Endodermal cell (in vitro differentiated cells): ENCODE measurements around the gene DOK3. TPM values are rescaled to one million over a fixed set of nuclear protein-coding genes. Genes with fewer than 3 reads are reported as not detected.
A peak's percentile ranks its signal among the peaks of the same experiment; 100 is the strongest.

ENCODE experiments used
- DNase-seq: peaks from one replicate; pipeline ENCODE4 v3.0.0-alpha.2; 2017
- H3K27ac ChIP-seq: 2 replicates; pipeline ENCODE4 v1.5.1; 2013; ENCODE audit warnings: mild to moderate bottlenecking, low read depth, low read length, moderate library complexity
- H3K27me3 ChIP-seq: 2 replicates; pipeline ENCODE4 v1.6.1; 2013; ENCODE audit warnings: mild to moderate bottlenecking, low read length, moderate library complexity; ENCODE audit not compliant: insufficient read depth, control insufficient read depth, poor library complexity, severe bottlenecking
- H3K36me3 ChIP-seq: 2 replicates; pipeline ENCODE4 v1.7.0; 2013; ENCODE audit warnings: mild to moderate bottlenecking, low read length, moderate library complexity; ENCODE audit not compliant: control insufficient read depth, insufficient read depth
- H3K4me1 ChIP-seq: one replicate; pipeline ENCODE4 v1.7.0; 2013; ENCODE audit warnings: low read length; ENCODE audit not compliant: control insufficient read depth, insufficient read depth
- H3K4me3 ChIP-seq: 2 replicates; pipeline ENCODE4 v1.5.1; 2013; ENCODE audit warnings: mild to moderate bottlenecking, low read length, moderate library complexity
- H3K9ac ChIP-seq: 2 replicates; pipeline ENCODE4 v1.6.1; 2013; ENCODE audit warnings: mild to moderate bottlenecking, low read length, moderate library complexity; ENCODE audit not compliant: poor library complexity, severe bottlenecking; ENCODE audit errors: extremely low read depth
- H3K9me3 ChIP-seq: 2 replicates; pipeline ENCODE4 v1.6.1; 2013; ENCODE audit warnings: mild to moderate bottlenecking, low read length, moderate library complexity; ENCODE audit not compliant: control insufficient read depth
- H3K27ac Mint-ChIP-seq: 2 replicates; pipeline ENCODE4 v1.8.0; 2020; ENCODE audit warnings: mixed read lengths
- H3K27me3 Mint-ChIP-seq: 2 replicates; pipeline ENCODE4 v1.8.0; 2021; ENCODE audit warnings: mild to moderate bottlenecking, mixed read lengths; ENCODE audit not compliant: insufficient read depth
- H3K36me3 Mint-ChIP-seq: 2 replicates; pipeline ENCODE4 v1.8.0; 2020; ENCODE audit warnings: low read depth, mixed read lengths
- H3K4me1 Mint-ChIP-seq: 2 replicates; pipeline ENCODE4 v1.8.0; 2020; ENCODE audit warnings: mixed read lengths
- H3K4me3 Mint-ChIP-seq: 2 replicates; pipeline ENCODE4 v1.8.0; 2020; ENCODE audit warnings: mild to moderate bottlenecking, moderate library complexity, mixed read lengths
- H3K9me3 Mint-ChIP-seq: 2 replicates; pipeline ENCODE4 v1.8.0; 2020; ENCODE audit warnings: mild to moderate bottlenecking, mixed read lengths
- WGBS, 2 experiments: methylation state at CpG; one replicate each; pipeline versions ENCODE4 v1.1.5 to v1.1.7; 2013; ENCODE audit warnings: missing lambda C conversion rate in 2 of 2, mixed read lengths in 1 of 2; ENCODE audit not compliant: insufficient coverage in 1 of 2, insufficient read length in 1 of 2; 5-methylcytosine and 5-hydroxymethylcytosine counted together
- total RNA-seq, 2 donors: library from RNA; stranded (reverse); fragmentation: NEBNext Ultra II Directional in 1 of 2; extraction: Animal tissue kit (Norgen Biotek cat#: 25700) in 1 of 2; gene quantifications; 2 replicates in 1 of 2; 3 replicates in 1 of 2; pipeline ENCODE4 v1.2.1, GENCODE V29; 2021
- TF ChIP-seq, protein P1 (sequence below): fragments of 200-600 bp; sonication (generic); conservative IDR thresholded peaks from 2 replicates; pipeline ENCODE4 v1.5.0; 2021; ENCODE audit warnings: antibody characterized with exemption, mild to moderate bottlenecking

Gene DOK3
- total RNA-seq, 2 donors from 2014 or later, result 2.1 to 7.7 TPM

DNA sequence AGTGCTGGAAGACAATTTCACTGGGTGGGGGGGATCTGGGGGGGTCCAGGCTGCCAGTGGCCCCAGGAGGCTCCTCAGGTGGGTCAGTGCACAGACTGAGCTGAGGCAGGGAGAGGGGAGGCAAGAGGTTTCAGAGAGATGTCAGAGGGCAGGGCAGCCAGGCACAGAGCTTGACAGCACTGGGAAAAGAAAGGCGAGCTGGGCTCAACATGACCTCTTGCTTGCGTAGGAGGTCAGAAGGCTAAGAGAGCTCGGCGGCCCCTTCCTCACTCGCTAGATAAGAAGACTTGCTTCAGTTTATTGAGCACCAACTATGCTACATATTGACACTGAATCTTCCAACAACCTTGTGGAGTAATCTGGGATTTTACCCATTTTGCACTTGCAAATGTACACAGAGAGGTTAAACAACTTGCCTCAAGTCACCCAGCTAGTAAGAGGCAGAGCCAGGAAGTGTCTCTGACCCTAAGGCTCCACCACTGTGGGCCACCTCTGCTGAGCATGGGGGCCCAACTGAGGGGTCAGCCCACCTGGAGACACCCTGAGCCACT lies 15.8 kb downstream of the DOK3 start:
- peaks cover 38% of the 10 kb centered on the region for H3K36me3 Mint-ChIP-seq
- Histone ChIP-seq H3K27ac (peak overlapping the region; percentile 73), H3K9ac (no peak overlapping the region), H3K4me3 (peak overlapping the region; percentile 92), H3K27me3 (peaks cover 8% of the 10 kb centered on the region), H3K36me3 (peaks cover 61% of the 10 kb centered on the region), H3K4me1 (peaks cover 17% of the 10 kb centered on the region), H3K9me3 (no peaks in the 10 kb centered on the region)
- peak overlapping the region; percentile 17 for H3K27ac Mint-ChIP-seq
- H3K27me3 Mint-ChIP-seq, result peaks cover 12% of the 10 kb centered on the region
- WGBS, 2 experiments, result 90 to 96% methylated on average over 5 of the region's 5 CpGs
- H3K9me3 Mint-ChIP-seq, result no peaks in the 10 kb centered on the region
- H3K4me3 Mint-ChIP-seq, result no peak overlapping the region
- TF ChIP-seq, protein P1, sequence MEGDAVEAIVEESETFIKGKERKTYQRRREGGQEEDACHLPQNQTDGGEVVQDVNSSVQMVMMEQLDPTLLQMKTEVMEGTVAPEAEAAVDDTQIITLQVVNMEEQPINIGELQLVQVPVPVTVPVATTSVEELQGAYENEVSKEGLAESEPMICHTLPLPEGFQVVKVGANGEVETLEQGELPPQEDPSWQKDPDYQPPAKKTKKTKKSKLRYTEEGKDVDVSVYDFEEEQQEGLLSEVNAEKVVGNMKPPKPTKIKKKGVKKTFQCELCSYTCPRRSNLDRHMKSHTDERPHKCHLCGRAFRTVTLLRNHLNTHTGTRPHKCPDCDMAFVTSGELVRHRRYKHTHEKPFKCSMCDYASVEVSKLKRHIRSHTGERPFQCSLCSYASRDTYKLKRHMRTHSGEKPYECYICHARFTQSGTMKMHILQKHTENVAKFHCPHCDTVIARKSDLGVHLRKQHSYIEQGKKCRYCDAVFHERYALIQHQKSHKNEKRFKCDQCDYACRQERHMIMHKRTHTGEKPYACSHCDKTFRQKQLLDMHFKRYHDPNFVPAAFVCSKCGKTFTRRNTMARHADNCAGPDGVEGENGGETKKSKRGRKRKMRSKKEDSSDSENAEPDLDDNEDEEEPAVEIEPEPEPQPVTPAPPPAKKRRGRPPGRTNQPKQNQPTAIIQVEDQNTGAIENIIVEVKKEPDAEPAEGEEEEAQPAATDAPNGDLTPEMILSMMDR, result no peak
- peaks cover 27% of the 10 kb centered on the region for H3K4me1 Mint-ChIP-seq
- no peak for DNase-seq

DNA sequence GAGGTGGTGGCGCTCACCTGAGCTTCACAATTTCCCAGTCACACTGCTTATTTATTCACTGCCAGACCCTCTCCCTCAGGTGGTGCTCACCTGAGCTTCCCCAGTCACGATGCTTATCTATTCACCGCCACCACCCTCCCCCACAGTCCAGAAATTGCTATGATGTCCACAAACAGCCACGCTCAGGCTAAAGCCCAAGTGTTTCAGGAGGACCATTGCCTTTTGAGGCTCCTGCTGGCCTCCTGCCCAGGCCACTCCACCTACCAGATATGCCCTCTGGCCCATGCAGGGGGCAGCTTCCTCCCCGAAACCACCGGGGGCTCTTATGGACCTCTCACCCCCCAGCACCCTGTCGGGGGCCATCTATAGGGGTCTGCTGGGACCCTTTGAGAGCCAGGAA lies 16.8 kb downstream of the DOK3 start:
- H3K27ac Mint-ChIP-seq, result peak overlapping the region; percentile 16
- H3K4me1 Mint-ChIP-seq, result peaks cover 19% of the 10 kb centered on the region
- Histone ChIP-seq H3K36me3 (peaks cover 71% of the 10 kb centered on the region), H3K27ac (no peak overlapping the region), H3K4me1 (peaks cover 17% of the 10 kb centered on the region), H3K9me3 (no peaks in the 10 kb centered on the region), H3K27me3 (no peaks in the 10 kb centered on the region), H3K9ac (no peak overlapping the region), H3K4me3 (no peak overlapping the region)
- 89 to 94% methylated on average over 4 to 7 of the region's 7 CpGs for WGBS, 2 experiments
- H3K36me3 Mint-ChIP-seq, result peaks cover 47% of the 10 kb centered on the region
- no peak overlapping the region for H3K4me3 Mint-ChIP-seq
- H3K9me3 Mint-ChIP-seq, result no peaks in the 10 kb centered on the region
- TF ChIP-seq, protein P1, result no peak
- H3K27me3 Mint-ChIP-seq, result peaks cover 2% of the 10 kb centered on the region
- DNase-seq, result no peak

DNA sequence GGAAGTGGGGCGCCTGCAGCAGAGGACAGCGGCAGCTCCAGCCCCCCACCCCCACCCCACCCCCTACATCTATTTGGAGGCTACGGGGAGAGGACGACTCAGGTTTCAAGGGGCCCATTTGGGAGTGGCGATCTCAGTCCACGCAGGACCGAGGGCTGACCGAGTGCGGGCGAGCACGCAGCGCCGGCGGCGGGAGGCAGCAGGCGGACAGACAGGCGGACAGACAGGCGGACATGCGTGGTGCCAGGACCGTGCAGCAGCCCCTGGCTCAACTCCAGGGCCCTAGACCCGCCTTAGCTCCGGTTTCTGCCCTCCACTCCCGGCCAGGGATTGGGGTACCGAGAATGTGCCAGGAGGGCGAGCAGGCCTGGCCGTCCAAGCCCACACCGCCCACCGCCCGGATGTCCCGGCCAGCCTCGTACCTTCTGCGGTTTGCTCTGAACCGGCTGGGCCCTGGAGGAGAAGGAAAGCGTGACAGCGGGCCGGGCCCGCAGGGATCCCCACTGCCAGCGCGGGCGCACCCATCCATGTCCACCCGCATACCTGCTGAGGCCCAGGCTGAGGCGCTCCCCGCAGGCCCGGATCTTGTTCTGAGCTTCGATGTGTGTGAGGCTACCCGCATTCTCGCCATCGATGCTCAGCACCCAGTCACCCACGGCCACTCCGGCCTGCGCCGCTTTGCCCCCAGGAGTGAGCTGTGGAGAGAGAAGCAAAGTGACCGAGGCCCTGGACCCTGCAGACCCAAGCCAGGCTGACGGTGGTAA lies 17.5 kb downstream of the DOK3 start:
- 94 to 96% methylated on average over 36 to 54 of the region's 54 CpGs for WGBS, 2 experiments
- Mint-ChIP-seq H3K27ac (peak overlapping the region; percentile 16), H3K9me3 (no peaks in the 10 kb centered on the region), H3K4me3 (no peak overlapping the region), H3K36me3 (peaks cover 54% of the 10 kb centered on the region), H3K27me3 (no peaks in the 10 kb centered on the region), H3K4me1 (peaks cover 17% of the 10 kb centered on the region)
- H3K4me3 ChIP-seq, result no peak overlapping the region
- no peak for DNase-seq
- no peaks in the 10 kb centered on the region for H3K27me3 ChIP-seq
- H3K9ac ChIP-seq, result no peak overlapping the region
- H3K27ac ChIP-seq, result no peak overlapping the region
- no peaks in the 10 kb centered on the region for H3K9me3 ChIP-seq
- peaks cover 17% of the 10 kb centered on the region for H3K4me1 ChIP-seq
- TF ChIP-seq, protein P1, result no peak
- peaks cover 78% of the 10 kb centered on the region for H3K36me3 ChIP-seq
